GM21825 (cell line): ENCODE results near the gene MTSS2.

Source experiments
- ATAC-seq: cut with Tn5 transposase; IDR thresholded peaks from one replicate; pipeline ENCODE4 v1.9.1; 2021; ENCODE audit warnings: mild to moderate bottlenecking, moderate library complexity; ENCODE audit not compliant: unreplicated experiment

The MTSS2 gene

DNA sequence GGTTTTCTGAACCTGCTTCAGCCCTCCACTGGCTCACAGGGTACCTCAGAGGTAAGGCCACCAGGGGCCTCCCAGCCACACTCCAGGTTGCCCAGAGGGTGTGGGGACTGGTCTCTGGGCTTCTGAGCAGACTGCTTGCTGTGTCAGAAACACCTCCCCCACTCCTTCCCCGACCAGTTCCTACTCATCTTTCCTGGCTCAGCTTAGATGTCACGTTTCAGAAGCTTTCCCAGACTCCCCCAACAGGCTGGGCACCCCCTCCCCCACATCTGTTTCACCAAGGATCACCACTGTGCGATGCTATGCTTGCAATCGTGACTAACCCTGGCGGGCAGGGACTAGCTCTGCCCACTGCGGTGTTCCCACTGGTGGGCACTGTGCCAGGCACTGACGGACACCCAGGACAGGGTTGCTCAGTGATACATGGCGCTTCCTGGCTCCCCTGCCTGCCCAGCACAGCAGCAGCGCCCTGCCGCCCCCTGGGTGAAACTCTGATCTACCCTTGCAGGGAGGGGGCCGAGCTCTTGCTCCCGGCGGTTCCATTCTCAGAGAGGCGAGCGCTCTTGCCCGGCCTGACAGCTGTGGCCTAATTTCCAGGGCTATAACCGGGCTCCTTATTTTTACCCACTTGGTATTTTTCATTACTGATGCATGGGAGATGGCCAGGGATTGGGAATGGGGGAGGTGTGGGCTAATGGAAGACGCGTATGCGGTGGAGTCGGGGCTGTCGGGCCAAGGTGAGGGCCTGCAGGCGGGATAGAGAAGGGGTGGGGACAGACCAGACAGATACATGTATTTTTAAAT lies 29.4 kb upstream of the MTSS2 start:
- ATAC-seq, result no peak

GRCh38 chr16:70714581-70715054 lies 28.8 kb upstream of the MTSS2 start:
- ATAC-seq, result no peak

DNA sequence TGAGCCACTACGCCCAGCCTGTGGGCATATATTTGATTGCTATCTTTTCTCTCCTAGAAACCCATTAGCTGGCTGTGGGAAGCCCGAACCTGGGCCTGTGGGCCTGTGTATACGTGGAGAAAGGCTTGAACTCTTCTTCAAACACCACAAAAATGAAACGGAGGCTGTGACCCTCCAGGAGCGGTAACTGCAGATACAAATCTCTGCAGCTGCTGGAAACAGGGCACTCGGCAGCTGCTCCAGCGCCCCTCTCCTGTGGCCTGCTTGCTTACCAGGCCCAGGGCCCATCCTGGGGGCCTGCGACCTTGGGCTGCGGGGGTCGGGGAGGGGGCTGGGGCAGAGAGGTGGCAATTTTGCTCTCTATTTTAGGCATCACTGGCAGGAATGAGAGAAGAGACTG lies 28.0 kb upstream of the MTSS2 start:
- no peak for ATAC-seq

DNA sequence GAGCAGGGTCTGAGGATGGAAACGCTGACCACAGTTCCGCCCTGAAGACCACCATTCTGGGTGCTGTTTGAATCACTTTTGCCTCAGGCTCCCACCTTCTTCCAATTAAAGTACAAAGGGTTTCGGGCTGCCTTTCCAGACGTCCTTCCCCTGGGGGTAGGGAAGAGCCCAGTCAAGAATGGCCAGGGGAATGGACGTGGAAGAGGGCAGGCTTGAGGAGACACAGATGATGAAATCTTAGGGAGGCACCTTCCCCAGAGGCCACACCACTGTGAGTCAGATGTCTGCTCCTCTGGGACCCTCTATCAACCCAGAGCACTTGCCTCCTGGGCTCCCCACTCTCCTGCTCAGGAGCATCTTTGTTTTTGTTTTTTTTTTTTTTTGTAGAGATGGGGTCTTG lies 27.5 kb upstream of the MTSS2 start:
- ATAC-seq, result no peak

DNA sequence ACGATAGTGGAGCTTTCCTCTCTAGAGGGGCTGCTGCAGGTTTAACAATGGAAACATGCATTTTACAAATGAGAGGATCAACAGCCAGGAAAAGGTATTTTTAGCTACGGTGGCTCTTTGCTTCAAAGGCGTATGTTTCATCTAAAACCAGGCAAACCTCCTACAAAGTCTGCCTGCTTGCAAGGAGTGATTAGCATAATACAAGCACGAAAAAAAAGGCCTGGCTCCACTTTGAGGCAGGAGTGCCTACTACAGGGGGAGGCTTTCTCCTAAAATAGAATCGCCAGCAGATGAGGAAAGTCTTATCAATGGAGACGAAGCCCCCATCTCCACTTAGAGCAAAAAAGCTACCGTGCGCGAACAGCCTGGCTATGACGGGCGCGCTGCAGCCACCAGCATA lies 27.1 kb upstream of the MTSS2 start:
- no peak for ATAC-seq

GRCh38 chr16:70712359-70712758 lies 26.5 kb upstream of the MTSS2 start:
- ATAC-seq, result no peak

DNA sequence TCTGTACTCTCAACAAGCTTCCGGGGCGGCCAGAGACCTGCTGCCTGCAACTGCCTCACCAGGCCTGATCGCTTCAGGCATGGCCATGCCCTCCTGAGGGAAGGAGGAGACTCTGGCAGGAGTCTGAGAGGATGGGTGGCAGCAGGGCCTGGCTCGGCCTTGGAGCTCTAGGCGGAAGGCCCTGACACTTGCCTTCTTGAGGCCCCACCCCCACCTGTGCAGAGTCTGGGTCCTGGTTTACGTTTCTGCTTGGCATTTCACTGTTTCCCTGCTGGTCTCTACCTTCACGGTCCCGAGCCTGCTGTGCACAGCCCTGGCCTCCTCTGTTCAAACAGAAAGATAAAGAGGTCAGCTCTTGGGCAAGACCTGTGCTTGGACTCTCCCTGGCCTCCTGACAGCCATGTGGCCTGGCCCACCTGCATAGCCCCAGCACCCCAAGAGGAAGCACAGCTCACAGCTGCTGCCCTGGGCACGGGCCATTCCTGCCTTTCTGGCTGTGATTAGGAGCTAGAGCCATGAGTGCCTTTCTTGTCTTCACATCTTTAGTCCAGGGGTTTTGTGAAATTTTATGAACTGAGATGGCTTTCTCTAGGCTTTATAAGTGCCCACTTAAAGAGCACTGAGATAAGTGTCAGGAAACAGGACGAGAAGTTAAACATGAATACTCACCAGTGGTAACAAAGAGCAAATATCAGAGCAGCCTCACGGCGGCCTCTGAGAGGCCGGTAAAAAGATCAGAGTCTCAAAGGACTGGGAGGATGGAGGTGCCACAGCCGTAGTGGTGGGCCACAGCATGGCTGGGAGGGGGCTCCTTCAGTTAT lies 25.6 kb upstream of the MTSS2 start:
- no peak for ATAC-seq

DNA sequence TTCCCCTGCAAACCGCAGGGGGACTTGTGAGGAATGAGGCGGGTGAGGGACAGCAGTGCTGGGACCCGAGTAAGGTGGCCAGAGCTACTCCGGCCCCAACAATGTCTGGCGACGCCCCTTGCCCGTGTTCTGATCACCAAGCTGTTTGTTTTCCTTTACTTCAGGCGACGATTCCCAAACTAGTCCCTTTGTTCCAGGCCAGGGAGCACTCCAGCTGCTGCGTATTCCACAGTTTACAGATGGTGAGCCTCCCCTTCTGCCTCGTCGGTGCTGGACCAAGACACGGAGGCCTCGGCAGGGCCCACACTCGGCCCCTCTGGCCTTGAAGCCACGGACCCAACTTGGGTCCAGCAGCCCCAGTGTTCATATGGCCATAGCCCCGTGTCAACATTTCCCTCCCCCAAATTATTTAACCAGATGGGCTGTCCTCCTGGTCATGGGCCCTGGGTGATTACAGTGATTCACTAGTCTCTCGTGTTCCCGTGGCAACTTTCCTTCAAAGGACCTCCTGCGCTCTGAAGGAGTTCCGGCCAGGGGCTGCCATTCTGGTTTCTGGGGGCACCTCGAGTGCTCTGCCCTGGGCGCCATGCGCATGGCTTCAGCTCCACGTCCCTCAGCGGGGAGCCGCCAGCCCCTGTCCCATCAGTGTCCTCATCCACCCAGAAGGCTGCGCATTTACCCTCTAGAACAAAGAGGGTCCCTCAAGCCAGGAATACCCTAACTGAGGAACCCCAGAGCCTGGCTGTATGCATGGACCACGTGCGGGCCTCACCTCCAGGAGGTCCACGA lies 24.8 kb upstream of the MTSS2 start:
- no peak for ATAC-seq

DNA sequence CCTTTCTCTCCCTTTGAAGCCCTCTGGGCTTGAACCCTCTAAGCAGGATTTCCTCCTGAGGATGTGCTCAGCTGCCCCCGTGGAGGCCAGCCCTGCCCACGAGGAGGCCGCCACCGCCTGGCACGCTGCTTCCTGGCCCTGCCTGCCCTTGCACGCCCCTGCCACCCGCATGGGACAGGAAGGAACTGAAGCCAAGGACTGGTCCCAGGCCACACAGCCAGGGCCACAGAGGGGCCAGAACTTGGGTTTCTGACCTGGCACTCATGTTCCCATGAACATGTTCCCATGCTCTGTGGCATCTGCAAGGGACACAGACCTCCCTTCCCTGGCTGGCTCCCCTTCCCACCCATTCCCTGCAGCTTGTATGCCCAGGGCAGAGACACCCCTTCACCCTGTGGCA lies 24.1 kb upstream of the MTSS2 start:
- no peak for ATAC-seq

DNA sequence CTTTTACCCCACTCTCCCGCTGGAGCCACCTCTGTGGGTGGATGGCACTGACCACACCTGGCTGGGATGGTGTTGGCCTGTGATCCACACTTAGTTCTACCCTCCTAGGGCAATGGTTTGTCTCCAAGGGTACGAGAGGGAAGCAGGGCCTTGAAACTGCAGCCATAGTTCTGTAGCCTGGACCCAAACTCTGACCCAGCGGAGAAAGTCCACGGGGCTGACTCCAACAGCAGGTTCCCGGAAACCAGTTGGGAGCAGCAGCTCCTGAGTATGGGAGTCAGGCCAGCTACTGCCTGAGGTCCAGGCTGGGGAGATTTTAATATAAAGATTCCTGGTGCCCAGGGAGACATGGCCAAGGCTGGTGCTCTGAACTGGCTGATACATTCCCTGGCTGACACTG lies 23.6 kb upstream of the MTSS2 start:
- no peak for ATAC-seq

GRCh38 chr16:70708366-70709246 lies 22.8 kb upstream of the MTSS2 start:
- ATAC-seq, result no peak

GRCh38 chr16:70706948-70707465 lies 21.2 kb upstream of the MTSS2 start:
- ATAC-seq, result no peak

DNA sequence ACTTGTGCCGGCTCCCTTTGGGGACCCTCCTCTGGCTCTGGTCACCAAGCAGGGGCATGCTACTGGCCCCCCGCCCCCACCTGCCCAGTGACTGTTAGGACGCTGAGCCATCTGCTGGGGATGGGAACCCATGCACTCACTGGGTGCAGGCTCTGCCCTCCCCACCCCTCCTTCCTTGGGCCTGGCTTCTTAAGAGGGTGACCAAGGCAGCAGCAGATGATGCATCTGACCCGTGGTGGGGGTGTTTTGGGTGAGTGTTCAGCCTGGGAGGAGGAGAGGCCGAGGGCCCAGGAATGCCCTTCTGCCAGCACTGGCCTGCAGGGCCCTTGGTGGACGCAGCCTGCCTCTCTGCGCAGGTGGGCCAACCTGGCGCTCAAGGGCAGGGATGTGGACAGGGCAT lies 19.2 kb upstream of the MTSS2 start:
- no peak for ATAC-seq

DNA sequence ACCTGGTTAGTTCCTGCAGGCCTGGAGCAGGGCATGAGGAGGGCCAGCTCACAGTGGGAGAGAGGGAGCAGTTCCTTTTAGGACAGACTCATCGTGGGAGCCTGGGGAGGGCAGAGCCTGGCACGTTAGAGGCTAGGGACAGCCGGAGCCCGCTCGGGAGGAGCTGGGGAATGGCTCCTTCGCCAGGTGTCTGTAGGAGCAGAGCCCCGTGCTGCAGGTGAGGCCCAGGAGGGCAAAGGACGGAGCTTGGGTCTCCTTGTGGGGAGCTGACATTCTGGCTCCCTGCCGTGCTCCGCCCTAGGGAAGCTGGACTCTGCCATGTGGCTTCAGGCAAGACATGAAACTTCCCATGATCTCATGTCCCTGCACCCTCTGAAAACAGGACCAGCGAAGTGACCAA lies 18.7 kb upstream of the MTSS2 start:
- ATAC-seq, result no peak

DNA sequence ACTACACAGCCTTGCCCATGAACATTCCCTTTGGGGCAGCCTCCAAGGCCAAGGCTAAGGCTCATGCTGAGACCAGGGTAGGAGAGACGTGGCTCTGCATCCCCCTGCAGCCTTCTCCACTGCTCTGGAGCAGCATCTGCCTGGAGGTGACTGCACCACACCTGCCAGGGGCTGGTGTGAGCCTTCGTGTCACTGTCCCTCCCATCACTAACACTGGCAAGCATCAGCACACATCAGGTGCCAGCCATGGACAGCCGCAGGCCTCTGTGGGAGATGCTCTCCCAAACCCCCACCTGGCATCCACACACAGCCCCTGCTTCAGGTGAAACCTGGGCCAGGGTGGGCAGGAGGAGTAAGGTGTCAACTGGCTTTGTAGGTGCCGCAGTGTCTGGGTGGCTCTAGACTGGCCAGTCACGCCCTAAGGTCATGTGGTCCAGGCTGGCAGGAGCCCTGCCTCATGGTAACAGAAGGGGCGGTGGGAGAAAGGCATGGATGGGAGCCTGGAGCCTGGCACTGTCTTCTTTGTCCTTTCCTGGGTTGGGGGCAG lies 18.1 kb upstream of the MTSS2 start:
- no peak for ATAC-seq

- no peak for ATAC-seq
Observed at GRCh38 chr16:70703041-70703834, 17.4 kb upstream of the MTSS2 start.

GRCh38 chr16:70702624-70703023 lies 16.8 kb upstream of the MTSS2 start:
- no peak for ATAC-seq

- ATAC-seq, result no peak
Observed at GRCh38 chr16:70701998-70702397, 16.1 kb upstream of the MTSS2 start.

GRCh38 chr16:70701596-70701995 lies 15.7 kb upstream of the MTSS2 start:
- ATAC-seq, result no peak
